Astrocyte (in vitro differentiated cells and primary cell): Measurements from ENCODE around the gene SYAP1.
"Not testable (repeated sequence)": the region's sequence is repeated elsewhere in the genome, so short reads cannot be mapped to it uniquely, and the experiment has no call there.

Experiments used
- EZH2 ChIP-seq: IDR thresholded peaks from 2 replicates; pipeline ENCODE4 v1.6.1; 2012; ENCODE audit warnings: mild to moderate bottlenecking, low read length, inconsistent platforms; ENCODE audit not compliant: insufficient read depth
- TF ChIP-seq, protein P1 (sequence below): IDR thresholded peaks from 2 replicates; pipeline ENCODE4 v1.5.1; 2011; ENCODE audit warnings: low read depth, mild to moderate bottlenecking, inconsistent platforms, low read length, moderate library complexity; ENCODE audit not compliant: insufficient read depth

DNA sequence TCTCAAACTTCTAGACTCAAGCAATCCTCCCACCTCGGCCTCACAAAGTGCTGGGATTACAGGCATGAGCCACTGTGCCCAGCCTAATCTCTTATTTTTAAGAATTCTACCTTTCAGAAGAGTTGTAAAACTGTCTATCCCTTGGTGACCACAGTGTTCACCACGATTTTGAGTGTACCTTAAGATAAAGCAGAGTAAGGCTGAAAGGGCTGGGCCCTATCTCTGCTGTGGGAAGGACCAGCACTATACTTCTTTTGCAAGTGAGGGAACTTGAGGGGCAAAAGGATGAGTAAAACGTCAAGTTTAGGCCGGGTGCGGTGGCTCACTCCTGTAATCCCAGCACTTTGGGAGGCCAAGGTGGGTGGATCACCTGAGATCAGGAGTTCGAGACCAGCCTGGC, 3.0 kb upstream of the SYAP1 start:
- TF ChIP-seq, protein P1, sequence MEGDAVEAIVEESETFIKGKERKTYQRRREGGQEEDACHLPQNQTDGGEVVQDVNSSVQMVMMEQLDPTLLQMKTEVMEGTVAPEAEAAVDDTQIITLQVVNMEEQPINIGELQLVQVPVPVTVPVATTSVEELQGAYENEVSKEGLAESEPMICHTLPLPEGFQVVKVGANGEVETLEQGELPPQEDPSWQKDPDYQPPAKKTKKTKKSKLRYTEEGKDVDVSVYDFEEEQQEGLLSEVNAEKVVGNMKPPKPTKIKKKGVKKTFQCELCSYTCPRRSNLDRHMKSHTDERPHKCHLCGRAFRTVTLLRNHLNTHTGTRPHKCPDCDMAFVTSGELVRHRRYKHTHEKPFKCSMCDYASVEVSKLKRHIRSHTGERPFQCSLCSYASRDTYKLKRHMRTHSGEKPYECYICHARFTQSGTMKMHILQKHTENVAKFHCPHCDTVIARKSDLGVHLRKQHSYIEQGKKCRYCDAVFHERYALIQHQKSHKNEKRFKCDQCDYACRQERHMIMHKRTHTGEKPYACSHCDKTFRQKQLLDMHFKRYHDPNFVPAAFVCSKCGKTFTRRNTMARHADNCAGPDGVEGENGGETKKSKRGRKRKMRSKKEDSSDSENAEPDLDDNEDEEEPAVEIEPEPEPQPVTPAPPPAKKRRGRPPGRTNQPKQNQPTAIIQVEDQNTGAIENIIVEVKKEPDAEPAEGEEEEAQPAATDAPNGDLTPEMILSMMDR, result not testable (repeated sequence)
- TF ChIP-seq EZH2, result not testable (repeated sequence)
